HG03064 (cell line): ENCODE results near the gene OTULIN.

Experiments
- ATAC-seq: cut with Tn5 transposase; IDR thresholded peaks from one replicate; pipeline ENCODE4 v1.9.1; 2021; ENCODE audit warnings: low read depth; ENCODE audit not compliant: unreplicated experiment

Gene OTULIN

GRCh38 chr5:14738050-14738449 is 73.5 kb downstream of the OTULIN start:
- ATAC-seq, result no peak

GRCh38 chr5:14739538-14739937 is 75.0 kb downstream of the OTULIN start:
- ATAC-seq, result no peak

GRCh38 chr5:14739981-14740380 is 75.5 kb downstream of the OTULIN start:
- ATAC-seq, result no peak

- ATAC-seq, result no peak
Measured at GRCh38 chr5:14741131-14741530, 76.6 kb downstream of the OTULIN start.

- ATAC-seq, result no peak
Measured at GRCh38 chr5:14741801-14742440, 77.4 kb downstream of the OTULIN start.

- ATAC-seq, result no peak
Measured at GRCh38 chr5:14742498-14742897, 78.0 kb downstream of the OTULIN start.

GRCh38 chr5:14743601-14744295 is 79.2 kb downstream of the OTULIN start:
- no peak for ATAC-seq

- no peak for ATAC-seq
Measured at GRCh38 chr5:14744296-14745187, 80.0 kb downstream of the OTULIN start.

- no peak for ATAC-seq
Measured at GRCh38 chr5:14745188-14745563, 80.7 kb downstream of the OTULIN start.

- no peak for ATAC-seq
Measured at GRCh38 chr5:14745753-14746152, 81.2 kb downstream of the OTULIN start.

- ATAC-seq, result no peak
Measured at GRCh38 chr5:14748180-14748900, 83.8 kb downstream of the OTULIN start.
